Neural cell (in vitro differentiated cells): ENCODE results near the gene UNC5C. TPM values are rescaled to one million over a fixed set of nuclear protein-coding genes. Genes with fewer than 3 reads are reported as not detected.

Source experiments
- H2AFZ ChIP-seq: fragments of 200-600, 300-800 bp; sonication (generic), shearing (Covaris generic); 2 replicates; pipeline ENCODE4 v1.6.0; 2014; ENCODE audit warnings: low read depth, mild to moderate bottlenecking, antibody characterized with exemption, low read length, moderate library complexity
- H3F3A ChIP-seq: fragments of 200-600 bp; shearing (Covaris generic); 2 replicates; pipeline ENCODE4 v1.6.1; 2016; ENCODE audit warnings: mild to moderate bottlenecking, moderate library complexity, mixed read lengths, antibody characterized with exemption, low read length; ENCODE audit not compliant: insufficient read depth, poor library complexity, severe bottlenecking
- H3K27ac ChIP-seq: fragments of 200-600, 300-800 bp; sonication (generic), shearing (Covaris generic); 2 replicates; pipeline ENCODE4 v1.5.1; 2014; ENCODE audit warnings: mild to moderate bottlenecking, low read length, moderate library complexity
- H3K27me3 ChIP-seq: fragments of 300-800, 200-600 bp; sonication (generic), shearing (Covaris generic); 2 replicates; pipeline ENCODE4 v1.6.0; 2014; ENCODE audit warnings: mild to moderate bottlenecking, low read depth, low read length, moderate library complexity; ENCODE audit not compliant: insufficient read depth
- H3K36me3 ChIP-seq: fragments of 300-800, 200-600 bp; sonication (generic), shearing (Covaris generic); 2 replicates; pipeline ENCODE4 v1.5.1; 2014; ENCODE audit warnings: mild to moderate bottlenecking, antibody characterized with exemption, low read length, moderate library complexity; ENCODE audit not compliant: insufficient read depth
- H3K4me2 ChIP-seq: fragments of 300-800, 200-600 bp; sonication (generic), shearing (Covaris generic); 2 replicates; pipeline ENCODE4 v1.6.0; 2014; ENCODE audit warnings: mild to moderate bottlenecking, low read length
- H3K4me3 ChIP-seq: fragments of 300-800, 200-600 bp; sonication (generic), shearing (Covaris generic); 2 replicates; pipeline ENCODE4 v1.5.1; 2014; ENCODE audit warnings: mild to moderate bottlenecking, low read length, moderate library complexity
- H3K79me2 ChIP-seq: fragments of 200-600 bp; shearing (Covaris generic); replicated peaks from 2 replicates; pipeline ENCODE4 v1.6.0; 2014; ENCODE audit warnings: mild to moderate bottlenecking, low read length, moderate library complexity; ENCODE audit not compliant: insufficient read depth
- H3K9ac ChIP-seq: fragments of 300-800, 200-600 bp; sonication (generic), shearing (Covaris generic); 2 replicates; pipeline ENCODE4 v1.6.1; 2016; ENCODE audit warnings: mild to moderate bottlenecking, low read length, mixed read lengths
- H3K9me2 ChIP-seq: fragments of 200-600 bp; shearing (Covaris generic); 2 replicates; pipeline ENCODE4 v1.6.1; 2016; ENCODE audit warnings: mild to moderate bottlenecking, low read length, mixed read lengths; ENCODE audit not compliant: insufficient read depth
- H3K9me3 ChIP-seq: fragments of 200-600, 300-800 bp; sonication (generic), shearing (Covaris generic); 2 replicates; pipeline ENCODE4 v1.6.1; 2016; ENCODE audit warnings: mild to moderate bottlenecking, mixed run types, low read length, moderate library complexity, mixed read lengths
- H4K20me1 ChIP-seq: fragments of 200-600 bp; shearing (Covaris generic); 2 replicates; pipeline ENCODE4 v1.6.1; 2016; ENCODE audit warnings: mild to moderate bottlenecking, mixed run types; ENCODE audit not compliant: insufficient read depth
- CTCF ChIP-seq: fragments of 450-650 bp; IDR thresholded peaks from 2 replicates; pipeline ENCODE4 v1.5.1; 2014; ENCODE audit warnings: antibody characterized with exemption, mild to moderate bottlenecking, moderate library complexity; ENCODE audit not compliant: poor library complexity, severe bottlenecking
- EP300 ChIP-seq: fragments of 450-650 bp; conservative IDR thresholded peaks from 2 replicates; pipeline ENCODE4 v1.6.1; 2014; ENCODE audit warnings: antibody characterized with exemption, mild to moderate bottlenecking, moderate library complexity; ENCODE audit not compliant: poor library complexity, severe bottlenecking
- EZH2 ChIP-seq: fragments of 200-600, 300-800 bp; shearing (Covaris generic), sonication (generic); IDR thresholded peaks from 2 replicates; pipeline ENCODE4 v1.6.1; 2014; ENCODE audit warnings: antibody characterized with exemption, low read length, borderline replicate concordance, mild to moderate bottlenecking; ENCODE audit not compliant: insufficient read depth, poor library complexity, severe bottlenecking
- MXI1 ChIP-seq: fragments of 450-650 bp; conservative IDR thresholded peaks from 2 replicates; pipeline ENCODE4 v1.6.1; 2014; ENCODE audit warnings: antibody characterized with exemption, mild to moderate bottlenecking; ENCODE audit not compliant: poor library complexity, severe bottlenecking
- POLR2AphosphoS5 ChIP-seq: IDR thresholded peaks from 2 replicates; pipeline ENCODE4 v1.6.1; 2012
- RAD21 ChIP-seq: fragments of 450-650 bp; conservative IDR thresholded peaks from 2 replicates; pipeline ENCODE4 v1.6.1; 2014; ENCODE audit warnings: antibody characterized with exemption, mild to moderate bottlenecking, moderate library complexity
- REST ChIP-seq: IDR thresholded peaks from 2 replicates; pipeline ENCODE4 v1.6.1; 2012; ENCODE audit warnings: borderline replicate concordance
- SMC3 ChIP-seq: fragments of 450-650 bp; conservative IDR thresholded peaks from 2 replicates; pipeline ENCODE4 v1.6.1; 2014; ENCODE audit warnings: antibody characterized with exemption, mild to moderate bottlenecking, moderate library complexity; ENCODE audit not compliant: poor library complexity
- TAF1 ChIP-seq: IDR thresholded peaks from 2 replicates; pipeline ENCODE4 v1.6.1; 2012; ENCODE audit warnings: low read depth
- polyA plus RNA-seq: library from polyadenylated mRNA; depleted of rRNA; stranded (reverse); fragments of >200 nt; gene quantifications from 2 replicates; pipeline ENCODE4 v1.2.3, GENCODE V29; 2014

UNC5C gene
- polyA plus RNA-seq, 1 donor from 2014 or later = 0.56 TPM

GRCh38 chr4:95300304-95300703 lies 248.5 kb downstream of the UNC5C start:
- Histone ChIP-seq H3K36me3 (no peaks in the 10 kb centered on the region), H3K27me3 (no peaks in the 10 kb centered on the region), H3K4me3 (no peak overlapping the region), H2AFZ (no peak overlapping the region), H3K79me2 (no peaks in the 10 kb centered on the region), H3K9me2 (no peaks in the 10 kb centered on the region), H4K20me1 (no peaks in the 10 kb centered on the region), H3K4me2 (no peak overlapping the region), H3F3A (no peaks in the 10 kb centered on the region), H3K9ac (no peak overlapping the region), H3K27ac (no peak overlapping the region), H3K9me3 (peaks cover 7% of the 10 kb centered on the region)
- no peak for TF ChIP-seq REST
- no peak for TF ChIP-seq TAF1
- TF ChIP-seq MXI1 = no peak
- no peak for TF ChIP-seq POLR2AphosphoS5
- TF ChIP-seq RAD21 = no peak
- TF ChIP-seq EZH2 = no peak
- no peak for TF ChIP-seq SMC3
- no peak for TF ChIP-seq CTCF
- TF ChIP-seq EP300 = no peak

GRCh38 chr4:95296052-95296451 lies 252.7 kb downstream of the UNC5C start:
- H3K9me2 ChIP-seq = no peaks in the 10 kb centered on the region
- H3K79me2 ChIP-seq = no peaks in the 10 kb centered on the region
- no peak overlapping the region for H3K4me2 ChIP-seq
- peaks cover 7% of the 10 kb centered on the region for H3K9me3 ChIP-seq
- no peak overlapping the region for H2AFZ ChIP-seq
- no peaks in the 10 kb centered on the region for H3F3A ChIP-seq
- H3K36me3 ChIP-seq = no peaks in the 10 kb centered on the region
- H3K4me3 ChIP-seq = no peak overlapping the region
- H3K27me3 ChIP-seq = no peaks in the 10 kb centered on the region
- H3K27ac ChIP-seq = no peak overlapping the region
- H4K20me1 ChIP-seq = no peaks in the 10 kb centered on the region
- no peak overlapping the region for H3K9ac ChIP-seq
- TF ChIP-seq EZH2 (no peak), REST (no peak), SMC3 (no peak), MXI1 (no peak), EP300 (no peak), CTCF (no peak)
